ENCODE results near the gene SLC7A11. TPM values are rescaled to one million over a fixed set of nuclear protein-coding genes. Genes with fewer than 3 reads are reported as not detected.

Gene SLC7A11
- total and polyA plus RNA-seq, 12 donors: 0.03 to 6.5 (median 0.10) TPM; not detected in 1

- no peaks in the 10 kb centered on the region for H3K4me1 ChIP-seq (replicated peaks in 1 of 2)
- WGBS, 4 donors: 90 to 92% (median 91%) methylated on average over 2 of the region's 2 CpGs
- intact Hi-C loops (cut with DNase I): no loop called here
- no peak for DNase-seq
- H3K27me3 ChIP-seq: no peaks in the 10 kb centered on the region
- no peaks in the 10 kb centered on the region for H3K9me3 ChIP-seq (replicated peaks in 1 of 3)
- H3K4me3 ChIP-seq: no peak overlapping the region
- no peaks in the 10 kb centered on the region for H3K36me3 ChIP-seq (replicated peaks in 1 of 2)
- H3K27ac ChIP-seq: no peak overlapping the region
- no peak for TF ChIP-seq CTCF (IDR thresholded peaks at IDR 0.05)
- no peak for TF ChIP-seq POLR2A (IDR thresholded peaks at IDR 0.05)
Measured at GRCh38 chr4:138277133-138277532, 35.0 kb upstream of the SLC7A11 start.

- no peak for DNase-seq
- Histone ChIP-seq H3K4me1 (replicated peaks in 1 of 2) (no peaks in the 10 kb centered on the region), H3K27ac (no peak overlapping the region), H3K9me3 (replicated peaks in 1 of 3) (no peaks in the 10 kb centered on the region), H3K4me3 (no peak overlapping the region), H3K36me3 (replicated peaks in 1 of 2) (no peaks in the 10 kb centered on the region), H3K27me3 (no peaks in the 10 kb centered on the region)
- TF ChIP-seq POLR2A (IDR thresholded peaks at IDR 0.05) (no peak), CTCF (IDR thresholded peaks at IDR 0.05) (no peak)
- WGBS, 4 donors: 69 to 79% (median 73%) methylated on average over 3 of the region's 3 CpGs
- intact Hi-C loops (cut with DNase I): no loop called here
Measured at GRCh38 chr4:138275963-138276621, 33.9 kb upstream of the SLC7A11 start.

- Histone ChIP-seq H3K4me1 (replicated peaks in 1 of 2) (no peaks in the 10 kb centered on the region), H3K27ac (no peak overlapping the region), H3K27me3 (no peaks in the 10 kb centered on the region), H3K9me3 (replicated peaks in 1 of 3) (no peaks in the 10 kb centered on the region), H3K36me3 (replicated peaks in 1 of 2) (no peaks in the 10 kb centered on the region), H3K4me3 (no peak overlapping the region)
- TF ChIP-seq CTCF (IDR thresholded peaks at IDR 0.05) (no peak), POLR2A (IDR thresholded peaks at IDR 0.05) (no peak)
- intact Hi-C loops (cut with DNase I): no loop called here
- no peak for DNase-seq
- 90 to 100% (median 97%) methylated on average over 1 of the region's 1 CpG for WGBS, 4 donors
Measured at GRCh38 chr4:138275216-138275615, 33.1 kb upstream of the SLC7A11 start.

GRCh38 chr4:138269175-138269574 lies 27.0 kb upstream of the SLC7A11 start:
- DNase-seq: no peak
- no peaks in the 10 kb centered on the region for H3K4me1 ChIP-seq (replicated peaks in 1 of 2)
- no peak overlapping the region for H3K4me3 ChIP-seq
- H3K27ac ChIP-seq: no peak overlapping the region
- TF ChIP-seq POLR2A (IDR thresholded peaks at IDR 0.05) (no peak), CTCF (IDR thresholded peaks at IDR 0.05) (no peak)
- no peaks in the 10 kb centered on the region for H3K36me3 ChIP-seq (replicated peaks in 1 of 2)
- intact Hi-C loops (cut with DNase I): no loop called here
- no peaks in the 10 kb centered on the region for H3K9me3 ChIP-seq (replicated peaks in 1 of 3)
- H3K27me3 ChIP-seq: no peaks in the 10 kb centered on the region

Measured in adrenal gland (tissue), 12 donors.